Right lobe of liver (tissue), 4 donors: ENCODE data around the gene MARF1.

Experiments used
- CTCF ChIP-seq, 4 donors: fragments of 200-600 bp in 3 of 4; fragments of 450-650 bp in 1 of 4; IDR thresholded peaks; one replicate each; pipeline versions ENCODE4 v1.5.1 to v1.8.0; 2016 to 2022; ENCODE audit warnings: antibody characterized with exemption in 4 of 4, mild to moderate bottlenecking in 2 of 4
- POLR2A ChIP-seq: fragments of 450-650 bp; IDR thresholded peaks from one replicate; pipeline ENCODE4 v1.6.1; 2017; ENCODE audit warnings: antibody characterized with exemption, mild to moderate bottlenecking
- donor health status: DM: no; HTN: no; CAD: no.
- donor health status: DM: no; HTN: no; CAD: no.
- donor health status: DM: no; HTN: yes; CAD: no.

- TF ChIP-seq CTCF (IDR thresholded peaks at IDR 0.05), result no peak
- TF ChIP-seq POLR2A, result no peak
Observed at GRCh38 chr16:15606518-15607220, 36.3 kb downstream of the MARF1 start.
